NOMO-1 treated with DMSO at 0.1 percent for 48 hours (cell line): ENCODE results near the gene CSRP1.
A peak's percentile ranks its signal among the peaks of the same experiment; 100 is the strongest.
"Not testable (repeated sequence)": the region's sequence is repeated elsewhere in the genome, so short reads cannot be mapped to it uniquely, and the experiment has no call there.

Experiments used
- DNase-seq: peaks from one replicate; lab custom pipeline; 2025; ENCODE audit not compliant: unreplicated experiment; lab: John Stamatoyannopoulos, UW

The CSRP1 gene

GRCh38 chr1:201537891-201538611, 31.1 kb upstream of the CSRP1 start:
- no peak for DNase-seq

- DNase-seq = no peak
Measured at GRCh38 chr1:201537467-201537866, 30.5 kb upstream of the CSRP1 start.

DNA sequence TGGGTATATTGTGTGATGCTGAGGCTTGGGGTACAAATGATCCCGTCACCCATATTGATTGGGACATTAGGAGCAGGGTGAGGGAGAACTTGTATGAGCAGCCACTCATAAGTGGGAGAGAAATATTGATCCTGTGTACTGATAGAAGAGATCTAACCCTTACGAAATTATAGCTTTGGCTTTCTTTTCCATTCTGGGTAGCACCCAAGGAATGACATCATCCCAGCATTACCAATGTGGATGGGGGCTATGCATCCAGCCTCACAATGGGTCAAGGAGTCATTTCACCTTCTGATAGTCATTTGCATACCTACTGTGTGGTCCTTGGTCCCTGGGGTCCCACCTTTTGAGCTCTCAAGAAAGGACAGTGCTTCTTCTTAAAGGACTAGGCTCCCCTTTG, 30.1 kb upstream of the CSRP1 start:
- DNase-seq = no peak

GRCh38 chr1:201536558-201536957, 29.6 kb upstream of the CSRP1 start:
- peak; percentile 12 for DNase-seq

- DNase-seq = no peak
Measured at GRCh38 chr1:201535919-201536245, 29.0 kb upstream of the CSRP1 start.

- DNase-seq = peak; percentile 47
Measured at GRCh38 chr1:201535046-201535918, 28.4 kb upstream of the CSRP1 start.

DNA sequence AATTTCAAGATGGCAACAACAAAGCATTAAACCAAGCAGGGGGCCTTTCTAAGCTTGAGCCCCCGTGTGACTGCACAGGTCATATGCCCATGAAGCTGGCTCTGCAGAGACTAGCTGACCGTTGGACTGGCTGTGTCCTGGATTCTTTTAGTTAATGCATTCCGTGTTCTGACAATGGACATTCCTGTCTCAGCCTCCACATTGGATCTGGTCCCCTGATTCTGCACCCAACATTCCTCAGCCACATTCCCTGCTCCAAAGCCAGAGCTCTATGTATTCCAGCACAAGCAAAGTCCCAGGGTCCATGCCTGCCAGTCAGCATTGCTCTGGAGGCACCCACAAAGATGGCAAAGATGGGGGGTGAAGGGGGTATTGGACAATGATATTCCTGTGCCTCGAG, 26.9 kb upstream of the CSRP1 start:
- DNase-seq = no peak

DNA sequence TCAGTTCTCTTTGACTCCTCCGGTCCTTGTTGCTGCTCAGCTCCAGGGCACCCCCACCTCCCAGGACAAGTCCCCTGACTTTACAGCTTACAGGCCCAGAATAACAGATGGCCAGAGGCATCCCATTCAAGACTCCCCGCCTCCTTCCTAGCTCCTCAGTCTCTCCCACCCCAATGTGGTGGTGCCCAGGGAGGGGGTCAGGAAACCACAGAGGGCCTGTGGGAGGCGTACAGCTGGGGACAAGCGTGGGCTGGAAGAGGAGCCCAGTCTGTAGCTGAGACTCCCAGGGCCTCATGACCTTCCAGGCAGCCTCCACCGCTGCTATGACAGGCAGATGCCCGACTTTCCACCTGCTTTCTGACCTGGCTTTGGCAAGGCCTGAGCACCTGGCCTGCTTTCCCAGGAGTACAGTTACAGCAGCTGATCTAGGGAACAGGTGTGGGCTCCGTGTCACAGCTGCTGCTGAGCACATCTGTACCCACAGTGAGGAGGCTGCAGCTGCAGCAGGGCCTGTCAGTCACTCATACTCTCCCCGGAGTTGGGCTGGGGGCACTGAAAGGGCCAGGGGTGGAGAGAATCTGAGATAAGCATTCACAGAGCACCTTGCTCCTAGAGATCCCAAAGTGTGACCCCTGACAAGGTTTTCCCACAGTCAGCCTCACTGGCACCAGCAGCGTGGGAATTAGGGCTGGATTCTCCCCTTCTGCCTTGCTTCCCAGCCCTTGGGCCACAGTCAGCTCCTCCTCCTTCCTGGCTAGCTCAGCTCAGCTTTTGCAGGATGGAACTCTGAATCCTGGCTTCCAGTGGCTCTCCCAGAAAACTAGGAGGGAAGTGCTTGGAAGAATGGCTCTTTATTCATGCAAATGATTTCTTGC, 24.9 kb upstream of the CSRP1 start:
- no peak for DNase-seq

- DNase-seq = peak; percentile 19
Measured at GRCh38 chr1:201530741-201531531, 24.0 kb upstream of the CSRP1 start.

- no peak for DNase-seq
Measured at GRCh38 chr1:201528631-201529252, 21.8 kb upstream of the CSRP1 start.

GRCh38 chr1:201527879-201528278, 21.0 kb upstream of the CSRP1 start:
- no peak for DNase-seq

- DNase-seq = no peak
Measured at GRCh38 chr1:201525193-201525778, 18.4 kb upstream of the CSRP1 start.

GRCh38 chr1:201520046-201520575, 13.2 kb upstream of the CSRP1 start:
- DNase-seq = not testable (repeated sequence)

DNA sequence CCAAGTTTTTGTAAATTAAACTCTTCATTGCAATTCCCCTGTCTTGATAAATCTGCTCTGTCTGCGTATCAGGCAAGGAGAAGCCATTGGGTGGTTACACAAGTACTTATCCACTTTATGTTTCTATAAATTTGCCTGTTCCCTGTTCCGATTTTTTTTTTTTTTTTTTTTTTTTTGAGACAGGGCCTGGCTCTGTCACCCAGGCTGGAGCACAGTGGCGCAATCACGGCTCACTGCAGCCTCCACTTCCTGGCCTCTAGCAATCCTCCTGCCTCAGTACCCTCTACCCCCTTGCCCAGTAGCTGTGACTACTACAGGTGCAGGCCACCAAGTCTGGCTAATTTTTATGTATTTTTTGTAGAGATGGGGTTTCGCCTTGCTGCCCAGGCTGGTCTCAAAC, 11.1 kb upstream of the CSRP1 start:
- no peak for DNase-seq

- DNase-seq = no peak
Measured at GRCh38 chr1:201517631-201518030, 10.7 kb upstream of the CSRP1 start.

DNA sequence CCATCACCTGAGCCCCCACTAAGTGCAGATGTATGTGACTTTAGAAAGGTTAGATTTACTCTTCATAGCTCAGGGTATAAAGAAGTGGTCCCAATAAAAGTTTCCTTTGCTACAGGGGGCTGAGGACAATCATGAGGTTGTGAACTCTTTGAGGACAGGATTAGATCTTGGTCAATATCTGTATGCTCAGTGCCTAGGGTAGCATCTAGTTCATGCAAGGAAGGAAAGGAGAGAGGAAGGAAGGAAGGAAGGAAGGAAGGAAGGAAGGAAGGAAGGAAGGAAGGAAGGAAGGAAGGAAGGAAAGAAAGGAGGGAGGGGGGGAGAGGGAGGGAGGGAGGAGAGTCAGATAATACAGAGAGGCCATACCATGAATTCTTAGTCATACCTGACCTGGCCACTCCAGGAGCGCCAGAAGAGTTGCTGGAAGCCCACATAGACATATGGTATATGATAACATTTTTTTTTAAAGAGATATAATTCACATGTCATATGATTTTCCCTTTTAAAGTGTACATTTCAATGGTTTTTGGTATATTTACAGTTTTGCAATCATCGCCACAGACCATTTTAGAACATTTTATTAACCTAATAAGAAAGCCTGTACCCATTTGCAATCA, 9.7 kb upstream of the CSRP1 start:
- no peak for DNase-seq

- DNase-seq = peak; percentile 44
Measured at GRCh38 chr1:201515895-201516294, 9.0 kb upstream of the CSRP1 start.

DNA sequence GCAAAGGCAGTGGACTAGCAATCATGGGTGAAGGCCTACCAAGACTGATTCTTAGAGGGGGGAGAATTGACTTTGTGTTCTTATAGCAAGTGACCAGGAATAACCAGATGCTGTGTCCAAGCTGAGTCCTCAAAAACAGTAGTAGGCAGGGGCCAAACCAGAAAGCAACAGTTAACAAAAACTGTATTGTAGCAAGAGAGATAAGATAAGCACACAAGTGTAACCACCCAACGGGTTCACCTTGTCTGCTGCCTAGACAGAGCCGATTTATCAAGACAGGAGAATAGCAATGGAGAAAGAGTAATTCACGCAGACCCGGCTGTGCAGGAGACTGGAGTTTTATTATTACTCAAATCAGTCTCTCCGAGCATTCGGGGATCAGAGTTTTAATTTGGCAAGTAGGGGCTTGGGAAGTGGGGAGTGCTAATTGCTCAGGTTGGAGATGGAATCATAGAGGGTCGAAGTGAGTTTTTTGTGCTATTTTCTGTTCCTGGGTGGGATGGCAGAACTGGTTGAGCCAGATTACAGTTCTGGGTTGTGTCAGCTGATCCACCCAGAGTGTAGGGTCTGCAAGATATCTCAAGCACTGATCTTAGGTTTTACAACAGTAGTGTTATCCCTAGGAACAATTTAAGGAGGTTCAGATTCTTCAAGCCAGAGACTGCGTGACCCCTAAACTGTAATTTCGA, 8.3 kb upstream of the CSRP1 start:
- DNase-seq = no peak

DNA sequence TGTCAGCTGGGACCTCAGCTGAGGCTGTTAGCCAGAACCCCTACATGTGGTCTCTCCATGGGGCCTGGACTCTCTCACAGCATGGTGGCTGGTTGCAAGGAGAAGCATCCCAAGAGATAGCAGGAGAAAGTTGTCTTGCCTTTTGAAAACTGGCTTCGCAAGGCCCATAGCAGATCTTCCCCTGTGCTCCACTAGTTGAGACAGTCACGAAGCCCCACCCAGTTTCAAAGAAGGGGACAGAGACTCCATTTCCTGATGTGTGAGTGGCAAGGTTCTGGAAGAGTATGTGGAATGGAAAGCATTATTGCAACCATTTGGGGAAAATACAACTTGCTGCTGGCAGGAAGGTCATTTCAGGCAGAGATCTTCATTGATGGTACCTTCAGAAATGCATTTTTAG, 7.5 kb upstream of the CSRP1 start:
- no peak for DNase-seq
